Ishikawa (cell line): ENCODE data around the gene IQCH.

ENCODE experiments used
- EP300 ChIP-seq: IDR thresholded peaks from 2 replicates; pipeline ENCODE4 v1.6.1; 2012; ENCODE audit warnings: borderline replicate concordance
- RAD21 ChIP-seq: IDR thresholded peaks from 2 replicates; pipeline ENCODE4 v1.6.1; 2012; ENCODE audit warnings: low read depth
- TF ChIP-seq, protein P1 (sequence below): IDR thresholded peaks from 2 replicates; pipeline ENCODE4 v1.6.1; 2012

DNA sequence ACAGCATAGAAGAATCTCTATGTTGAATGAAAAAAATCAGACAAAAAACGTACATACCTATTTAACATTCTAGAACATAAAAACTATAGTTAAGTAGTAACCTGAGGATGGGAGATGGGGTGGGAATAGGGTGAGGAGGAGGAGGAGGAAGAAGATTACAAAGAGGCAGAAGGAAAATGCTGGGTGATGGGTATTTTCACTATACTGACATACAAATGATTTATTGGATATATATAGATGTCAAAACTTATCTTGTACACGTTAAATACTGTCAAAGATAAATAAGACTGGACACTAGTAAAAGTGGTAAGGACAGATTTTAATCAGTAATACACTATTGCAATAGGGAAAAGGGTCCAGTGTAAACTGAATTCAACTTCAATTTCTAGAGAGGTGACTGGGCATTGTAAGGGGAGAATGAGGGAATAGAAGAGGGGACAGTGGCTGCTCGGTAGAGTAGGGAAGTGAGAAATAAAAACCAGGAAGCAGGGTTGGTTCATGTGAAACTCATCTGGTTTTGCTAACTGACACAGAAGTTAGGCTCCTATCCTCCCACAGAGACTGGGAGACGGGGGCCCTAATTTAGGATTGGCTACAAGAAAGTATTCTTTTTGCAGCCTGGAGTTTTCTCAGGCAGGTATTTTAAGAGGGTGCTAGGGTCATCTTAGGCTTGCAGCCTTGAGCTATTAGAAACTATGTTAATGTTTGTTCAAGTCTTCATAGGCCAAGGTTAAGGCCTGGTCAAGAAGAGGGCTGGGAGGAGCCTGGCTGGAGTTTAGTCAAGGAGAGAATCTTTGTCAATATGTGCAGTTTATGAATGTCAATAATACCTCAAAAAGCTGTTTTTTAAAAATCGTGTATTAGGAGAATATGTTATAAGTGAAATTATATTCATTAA is 251.3 kb downstream of the IQCH start:
- TF ChIP-seq EP300: no peak
- TF ChIP-seq RAD21: no peak
- TF ChIP-seq, protein P1, sequence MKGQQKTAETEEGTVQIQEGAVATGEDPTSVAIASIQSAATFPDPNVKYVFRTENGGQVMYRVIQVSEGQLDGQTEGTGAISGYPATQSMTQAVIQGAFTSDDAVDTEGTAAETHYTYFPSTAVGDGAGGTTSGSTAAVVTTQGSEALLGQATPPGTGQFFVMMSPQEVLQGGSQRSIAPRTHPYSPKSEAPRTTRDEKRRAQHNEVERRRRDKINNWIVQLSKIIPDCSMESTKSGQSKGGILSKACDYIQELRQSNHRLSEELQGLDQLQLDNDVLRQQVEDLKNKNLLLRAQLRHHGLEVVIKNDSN: no peak
